CD4-positive, alpha-beta memory T cell (primary cell): ENCODE measurements around the gene CTBS. TPM values are rescaled to one million over a fixed set of nuclear protein-coding genes. Genes with fewer than 3 reads are reported as not detected.
"Not testable (repeated sequence)": the region's sequence is repeated elsewhere in the genome, so short reads cannot be mapped to it uniquely, and the experiment has no call there.

Experiments used
- CTCF ChIA-PET: fragments of 350-600 bp; sonication (Branson Sonifier 250); formaldehyde crosslinking; loops from one replicate; lab custom pipeline; 2021; ENCODE audit warnings: inconsistent platforms; ENCODE audit not compliant: partially characterized antibody; lab: Charles Lee
- POLR2A ChIA-PET: fragments of 350-600 bp; sonication (Branson Sonifier 250); formaldehyde crosslinking; loops from one replicate; lab custom pipeline; 2021; ENCODE audit not compliant: partially characterized antibody; lab: Charles Lee
- DNase-seq, 5 donors: peaks; one replicate each; pipeline versions ENCODE4 v3.0.0 to v3.0.0-alpha.2; 2020 to 2022; ENCODE audit warnings: mixed read lengths in 1 of 5
- H3K27ac ChIP-seq: one replicate; pipeline ENCODE4 v1.7.0; 2013; ENCODE audit warnings: low read depth, low read length
- H3K27me3 ChIP-seq: 2 replicates; pipeline ENCODE4 v1.7.0; 2013; ENCODE audit warnings: mild to moderate bottlenecking, low read length, moderate library complexity; ENCODE audit not compliant: insufficient read depth
- H3K36me3 ChIP-seq: 2 replicates; pipeline ENCODE4 v1.7.0; 2013; ENCODE audit warnings: mild to moderate bottlenecking, low read length, moderate library complexity; ENCODE audit not compliant: insufficient read depth
- H3K4me1 ChIP-seq: 2 replicates; pipeline ENCODE4 v1.7.0; 2013; ENCODE audit warnings: mild to moderate bottlenecking, low read length, moderate library complexity; ENCODE audit not compliant: insufficient read depth
- H3K4me3 ChIP-seq, 2 donors: one replicate each; pipeline ENCODE4 v1.7.0; 2013; ENCODE audit warnings: low read length in 2 of 2, mild to moderate bottlenecking in 1 of 2
- H3K9me3 ChIP-seq, 2 donors: one replicate each; pipeline ENCODE4 v1.7.0; 2013; ENCODE audit warnings: low read length in 2 of 2, control low read depth in 1 of 2; ENCODE audit not compliant: control insufficient read depth in 1 of 2
- H3K27ac Mint-ChIP-seq, 7 donors: one replicate each; pipeline ENCODE4 v1.8.0; 2020 to 2021; ENCODE audit warnings: mixed read lengths in 7 of 7, mild to moderate bottlenecking in 6 of 7, inconsistent platforms in 3 of 7, moderate library complexity in 3 of 7
- H3K27me3 Mint-ChIP-seq, 2 donors: one replicate each; pipeline ENCODE4 v1.8.0; 2020 to 2021; ENCODE audit warnings: mixed read lengths in 2 of 2
- H3K36me3 Mint-ChIP-seq, 2 donors: one replicate each; pipeline ENCODE4 v1.8.0; 2020 to 2021; ENCODE audit warnings: mixed read lengths in 2 of 2, inconsistent platforms in 1 of 2, mild to moderate bottlenecking in 1 of 2
- H3K4me1 Mint-ChIP-seq, 4 donors: one replicate each; pipeline ENCODE4 v1.8.0; 2020 to 2021; ENCODE audit warnings: mixed read lengths in 4 of 4, mild to moderate bottlenecking in 1 of 4
- H3K4me3 Mint-ChIP-seq, 8 donors: one replicate each; pipeline ENCODE4 v1.8.0; 2020 to 2021; ENCODE audit warnings: mixed read lengths in 8 of 8, mild to moderate bottlenecking in 7 of 8, moderate library complexity in 6 of 8, inconsistent platforms in 3 of 8
- H3K9me3 Mint-ChIP-seq, 8 donors: one replicate each; pipeline ENCODE4 v1.8.0; 2020 to 2021; ENCODE audit warnings: mixed read lengths in 8 of 8, mild to moderate bottlenecking in 5 of 8, inconsistent platforms in 3 of 8, moderate library complexity in 1 of 8
- intact Hi-C: fragments of 100-400 bp; cut with micrococcal nuclease; formaldehyde crosslinking; loops from one replicate; pipeline ENCODE4 v1.15.1; 2023
- polyA plus RNA-seq, 2 donors: library from polyadenylated mRNA; unstranded; fragments of 300-500 nt; fragmentation: Illumina TruSeq; gene quantifications; one replicate each; pipeline ENCODE4 v1.2.3, GENCODE V29; 2021
- total RNA-seq, 2 experiments: library from RNA; stranded (reverse); gene quantifications; one replicate each; pipeline ENCODE4 v1.2.3, GENCODE V29; 2021

The CTBS gene
- total and polyA plus RNA-seq, 4 experiments from 2014 or later = 17.4 to 25.4 (median 19.9) TPM

DNA sequence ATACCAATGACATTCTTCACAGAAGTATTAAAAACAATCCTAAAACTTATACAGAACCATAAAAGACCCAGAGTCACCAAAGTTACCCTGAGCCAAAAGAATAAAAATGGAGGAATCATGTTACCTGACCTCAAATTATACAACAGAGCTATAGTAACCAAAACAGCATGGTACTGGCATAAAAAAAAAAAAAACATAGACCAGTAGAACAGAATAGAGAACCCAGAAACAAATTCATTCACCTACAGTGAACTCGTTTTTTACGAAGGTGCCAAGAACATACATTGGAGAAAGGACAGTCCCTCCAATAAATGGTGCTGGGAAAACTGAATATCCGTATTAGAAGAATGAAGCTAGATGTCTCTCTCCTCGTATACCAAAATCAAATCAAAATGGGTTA lies 65.2 kb downstream of the CTBS start:
- CTCF ChIA-PET = interaction anchor here (1.5 kb wide), 1 partner anchor 273 kb away, joined by 3 read pairs; no protein-coding TSS in a partner anchor
- no peak for DNase-seq
- no peak overlapping the region for H3K4me3 ChIP-seq
- no peaks in the 10 kb centered on the region for H3K9me3 ChIP-seq
- H3K27me3 Mint-ChIP-seq = no peaks in the 10 kb centered on the region
- H3K4me1 ChIP-seq = peaks cover 23% of the 10 kb centered on the region
- peaks cover 13 to 28% (median 15%) of the 10 kb centered on the region in 4 donors for H3K4me1 Mint-ChIP-seq
- H3K27me3 ChIP-seq = no peaks in the 10 kb centered on the region
- H3K27ac ChIP-seq = no peak overlapping the region
- no peaks in the 10 kb centered on the region for H3K36me3 ChIP-seq
- H3K27ac Mint-ChIP-seq = peak overlapping the region in 1 of 7 donors; percentile 4
- peaks cover 4 to 18% of the 10 kb centered on the region in 2 donors for H3K36me3 Mint-ChIP-seq
- POLR2A ChIA-PET = no interaction called here
- H3K4me3 Mint-ChIP-seq = no peak overlapping the region
- peaks cover 0 to 6% (median 0%) of the 10 kb centered on the region in 8 donors for H3K9me3 Mint-ChIP-seq
- intact Hi-C loops = loop anchor here (10.0 kb wide), 1 partner anchor 1196 kb away; the partner anchor contains the start of gene ZNHIT6

- H3K4me3 ChIP-seq = no peak overlapping the region
- H3K4me3 Mint-ChIP-seq = peak overlapping the region in 4 of 8 donors; percentile 1 to 75 (median 26)
- H3K36me3 Mint-ChIP-seq = peaks cover 4 to 18% of the 10 kb centered on the region in 2 donors
- H3K27me3 ChIP-seq = no peaks in the 10 kb centered on the region
- intact Hi-C loops = loop anchor here (10.0 kb wide), 1 partner anchor 1196 kb away; the partner anchor contains the start of gene ZNHIT6
- peaks cover 18 to 34% (median 20%) of the 10 kb centered on the region in 4 donors for H3K4me1 Mint-ChIP-seq
- H3K27ac Mint-ChIP-seq = peak overlapping the region in 2 of 7 donors; percentile 4 to 62
- peaks cover 0 to 6% (median 0%) of the 10 kb centered on the region in 8 donors for H3K9me3 Mint-ChIP-seq
- no peaks in the 10 kb centered on the region for H3K9me3 ChIP-seq
- H3K36me3 ChIP-seq = no peaks in the 10 kb centered on the region
- no peaks in the 10 kb centered on the region for H3K27me3 Mint-ChIP-seq
- no peak overlapping the region for H3K27ac ChIP-seq
- ChIA-PET CTCF (interaction anchor here (1.5 kb wide), 1 partner anchor 274 kb away, joined by 3 read pairs; no protein-coding TSS in a partner anchor), POLR2A (no interaction called here)
- DNase-seq = no peak
- H3K4me1 ChIP-seq = peaks cover 28% of the 10 kb centered on the region
Measured at GRCh38 chr1:84508510-84508909, 65.7 kb downstream of the CTBS start.

- DNase-seq, H3K9me3 ChIP-seq, H3K36me3 ChIP-seq, H3K27ac ChIP-seq, H3K4me3 ChIP-seq, H3K27me3 ChIP-seq, H3K27me3 Mint-ChIP-seq, H3K9me3 Mint-ChIP-seq: not testable (repeated sequence)
- Mint-ChIP-seq H3K27ac (peak overlapping the region in 1 of 7 donors; percentile 93), H3K36me3 (peaks cover 4 to 18% of the 10 kb centered on the region in 2 donors), H3K4me1 (peaks cover 22 to 40% (median 26%) of the 10 kb centered on the region in 4 donors), H3K4me3 (peak overlapping the region in 1 of 8 donors; percentile 10)
- intact Hi-C loops = loop anchor here (2.0 to 10.0 kb wide), 3 partner anchors 27 to 1197 kb away; partner anchors contain the start of gene ZNHIT6
- POLR2A ChIA-PET = interaction anchor here (2.2 to 2.6 kb wide), 4 partner anchors 28 to 363 kb away, joined by 9 to 68 read pairs (median 22); partner anchors contain the start of genes PRKACB and RPF1
- CTCF ChIA-PET = interaction anchor here (2.0 kb wide), 1 partner anchor 33 kb away, joined by 4 read pairs; no protein-coding TSS in a partner anchor
- peaks cover 34% of the 10 kb centered on the region for H3K4me1 ChIP-seq
Measured at GRCh38 chr1:84507887-84508286, 66.4 kb downstream of the CTBS start.

DNA sequence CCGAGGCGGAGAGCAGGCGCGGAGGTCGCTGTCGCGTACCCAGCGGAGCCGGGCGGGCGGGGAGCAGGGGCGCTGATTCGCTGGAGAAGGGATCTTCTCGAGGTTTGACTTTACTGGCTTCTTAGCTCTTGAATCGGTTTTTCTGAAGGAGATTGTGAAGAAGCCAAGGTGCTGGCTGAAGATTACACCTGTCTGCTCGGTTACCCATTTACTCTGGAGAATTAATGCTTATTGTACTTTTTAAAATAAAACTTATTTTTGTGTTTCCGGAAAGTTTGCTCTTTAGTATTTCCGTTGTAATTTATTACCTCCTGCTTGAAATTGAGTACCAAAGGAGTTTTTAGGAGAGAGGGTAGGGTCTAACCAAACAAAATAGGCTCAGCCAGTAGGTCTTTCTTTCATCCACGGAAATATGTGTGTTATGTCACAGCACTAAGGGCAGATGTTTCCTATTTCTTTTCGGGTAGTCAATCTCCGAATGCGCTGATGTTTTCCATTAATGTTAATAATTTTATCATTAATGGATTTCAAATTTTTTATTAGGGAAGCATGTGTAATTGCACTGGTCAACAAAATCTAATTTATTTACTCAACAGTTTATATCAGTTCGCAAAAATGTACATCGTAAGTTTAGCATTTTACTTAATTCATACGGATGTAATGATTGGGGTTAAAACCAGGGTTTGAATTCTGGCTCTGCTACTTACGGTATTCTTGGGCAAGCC lies 67.3 kb downstream of the CTBS start:
- H3K9me3 Mint-ChIP-seq = peaks cover 0 to 6% (median 0%) of the 10 kb centered on the region in 8 donors
- H3K36me3 ChIP-seq = no peaks in the 10 kb centered on the region
- H3K27me3 ChIP-seq = no peaks in the 10 kb centered on the region
- H3K4me1 ChIP-seq = peaks cover 40% of the 10 kb centered on the region
- no peaks in the 10 kb centered on the region for H3K9me3 ChIP-seq
- H3K27ac Mint-ChIP-seq = peak overlapping the region; percentile 90 to 97 (median 94)
- peak overlapping the region; percentile 81 for H3K27ac ChIP-seq
- H3K4me3 Mint-ChIP-seq = peak overlapping the region; percentile 90 to 99 (median 96)
- H3K27me3 Mint-ChIP-seq = no peaks in the 10 kb centered on the region
- ChIA-PET CTCF (interaction anchor here (1.2 to 2.4 kb wide), 9 partner anchors 27 to 366 kb away, joined by 3 to 15 read pairs (median 7); partner anchors contain the start of genes CTBS and PRKACB), POLR2A (interaction anchor here (0.7 to 2.6 kb wide), 20 partner anchors 9 to 770 kb away, joined by 3 to 75 read pairs (median 4); partner anchors contain the start of genes C1orf52, CTBS, PRKACB and RPF1)
- H3K36me3 Mint-ChIP-seq = peaks cover 4 to 18% of the 10 kb centered on the region in 2 donors
- DNase-seq = peak in 1 of 5 donors; percentile 6
- intact Hi-C loops = loop anchor here (1.0 to 10.0 kb wide), 9 partner anchors 28 to 1198 kb away; partner anchors contain the start of genes BCL10, CTBS, PRKACB and RPF1
- H3K4me3 ChIP-seq = peak overlapping the region; percentile 68 to 87
- peaks cover 22 to 48% (median 27%) of the 10 kb centered on the region in 4 donors for H3K4me1 Mint-ChIP-seq

DNA sequence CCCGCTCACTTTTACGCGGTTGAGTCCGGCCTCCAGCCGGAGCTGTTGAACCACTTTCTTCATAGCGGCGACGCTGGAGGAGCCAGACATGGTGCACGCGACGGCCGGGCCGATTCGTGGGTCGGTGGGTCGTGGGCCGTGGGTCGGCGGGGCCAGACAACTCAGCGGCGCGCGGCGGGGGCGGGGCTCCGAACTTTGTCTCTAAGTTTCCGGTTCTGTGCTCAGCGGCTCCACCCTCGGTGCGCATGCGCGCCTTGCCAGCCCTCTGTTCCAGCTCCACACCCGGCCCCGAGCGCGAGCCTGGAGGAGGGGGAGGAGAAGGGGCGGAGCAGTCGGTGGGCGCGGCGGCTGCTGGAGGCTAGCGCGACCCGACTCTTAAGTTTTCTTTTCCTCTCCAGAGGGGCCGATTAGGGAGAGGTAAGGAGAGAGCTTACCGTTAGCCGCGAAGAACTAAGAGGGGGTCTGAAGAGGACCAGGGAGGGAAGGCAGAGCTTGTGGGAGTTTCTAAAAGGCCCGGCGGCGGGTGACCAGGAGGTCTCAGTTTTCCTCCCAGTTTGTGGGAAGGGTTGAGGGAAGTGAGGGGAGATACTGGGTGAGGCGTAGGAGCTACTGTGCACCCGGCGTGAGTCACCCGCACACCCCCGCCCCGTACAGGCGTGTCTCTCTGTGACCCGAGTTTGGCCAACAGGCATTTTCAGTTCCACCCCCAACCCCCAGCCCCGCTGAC lies 68.1 kb downstream of the CTBS start, which contains the start of the genes GNG5 and SPATA1:
GNG5 (minus strand) TSS at position 580 of the 727 bp plus-strand sequence; CDS start at position 90, 490 bp downstream.
SPATA1 (plus strand) TSS at position 385 of the 727 bp plus-strand sequence. CDS start 9,974 bp downstream, outside the sequence.
- peak within 1 kb of the TSS; percentile 68 to 87 for H3K4me3 ChIP-seq
- no peaks in the 10 kb centered on the region for H3K27me3 ChIP-seq
- peak within 1 kb of the TSS; percentile 81 for H3K27ac ChIP-seq
- intact Hi-C loops = loop anchor here (1.0 to 10.0 kb wide), 9 partner anchors 27 to 1199 kb away; partner anchors contain the start of genes BCL10, CTBS, PRKACB and RPF1
- ChIA-PET CTCF (interaction anchor here (1.2 to 2.4 kb wide), 9 partner anchors 26 to 365 kb away, joined by 3 to 15 read pairs (median 7); partner anchors contain the start of genes CTBS and PRKACB), POLR2A (interaction anchor here (0.7 to 2.6 kb wide), 22 partner anchors 8 to 771 kb away, joined by 3 to 75 read pairs (median 4); partner anchors contain the start of genes C1orf52, CTBS, PRKACB and RPF1)
- H3K4me1 ChIP-seq = peaks cover 47% of the 10 kb centered on the region
- H3K9me3 ChIP-seq = no peaks in the 10 kb centered on the region
- Mint-ChIP-seq H3K36me3 (peaks cover 4 to 25% of the 10 kb centered on the region in 2 donors), H3K27ac (peak within 1 kb of the TSS; percentile 93 to 99 (median 97)), H3K4me3 (peak within 1 kb of the TSS; percentile 92 to 99 (median 98)), H3K27me3 (no peaks in the 10 kb centered on the region), H3K4me1 (peaks cover 28 to 55% (median 34%) of the 10 kb centered on the region in 4 donors), H3K9me3 (peaks cover 0 to 6% (median 0%) of the 10 kb centered on the region in 8 donors)
- DNase-seq = peak; percentile 94 to 97 (median 96)
- H3K36me3 ChIP-seq = no peaks in the 10 kb centered on the region

GRCh38 chr1:84505493-84506001 lies 68.7 kb downstream of the CTBS start:
- Mint-ChIP-seq H3K36me3 (peaks cover 4 to 31% of the 10 kb centered on the region in 2 donors), H3K9me3 (peaks cover 0 to 4% (median 0%) of the 10 kb centered on the region in 8 donors), H3K4me3 (peak overlapping the region; percentile 92 to 99 (median 98)), H3K4me1 (peaks cover 32 to 61% (median 39%) of the 10 kb centered on the region in 4 donors), H3K27ac (peak overlapping the region; percentile 93 to 99 (median 97)), H3K27me3 (no peaks in the 10 kb centered on the region)
- POLR2A ChIA-PET = interaction anchor here (0.7 to 2.6 kb wide), 17 partner anchors 10 to 771 kb away, joined by 3 to 75 read pairs (median 4); partner anchors contain the start of genes C1orf52, CTBS, PRKACB and RPF1
- Histone ChIP-seq H3K4me3 (peak overlapping the region; percentile 66 to 87), H3K27me3 (no peaks in the 10 kb centered on the region), H3K27ac (peak overlapping the region; percentile 81), H3K9me3 (no peaks in the 10 kb centered on the region), H3K36me3 (no peaks in the 10 kb centered on the region), H3K4me1 (peaks cover 53% of the 10 kb centered on the region)
- intact Hi-C loops = loop anchor here (1.0 to 10.0 kb wide), 9 partner anchors 26 to 1199 kb away; partner anchors contain the start of genes BCL10, CTBS, PRKACB and RPF1
- CTCF ChIA-PET = interaction anchor here (1.2 to 2.4 kb wide), 9 partner anchors 25 to 364 kb away, joined by 3 to 15 read pairs (median 7); partner anchors contain the start of genes CTBS and PRKACB
- DNase-seq = no peak
